ENCODE measurements around the gene RNF43. TPM values are rescaled to one million over a fixed set of nuclear protein-coding genes. Genes with fewer than 3 reads are reported as not detected.

RNF43 gene
- total and polyA plus RNA-seq, 2 of the 13 experiments (the other 11 are each of a cell fraction or from before 2014, with no cell fraction given) = 31.0 to 53.4 TPM

- TF ChIP-seq ZFP62 (CRISPR knock-in tag; IDR thresholded peaks at IDR 0.05) (no peak), ZNF142 (CRISPR knock-in tag; IDR thresholded peaks at IDR 0.05) (no peak), MED8 (CRISPR knock-in tag; IDR thresholded peaks at IDR 0.05; ENCODE audit: insufficient replicate concordance) (no peak), RBM22 (optimal IDR thresholded peaks at IDR 0.05; ENCODE audit: low read length) (peak; percentile 98), ZNF354B (CRISPR knock-in tag; IDR thresholded peaks at IDR 0.05) (no peak), ZXDC (CRISPR knock-in tag; IDR thresholded peaks at IDR 0.05) (no peak), AFF4 (CRISPR knock-in tag; IDR thresholded peaks at IDR 0.05) (peak; percentile 91), HNF4A (CRISPR knock-in tag; IDR thresholded peaks at IDR 0.05) (0 out of 2 replicates have a peak, but pooled peaks have one; percentile 39), TOE1 (CRISPR knock-in tag; IDR thresholded peaks at IDR 0.05) (no peak), ZNF451 (CRISPR knock-in tag; IDR thresholded peaks at IDR 0.05) (no peak), ZNF274 (CRISPR knock-in tag; IDR thresholded peaks at IDR 0.05) (no peak), ZNF841 (CRISPR knock-in tag; IDR thresholded peaks at IDR 0.05; ENCODE audit: borderline replicate concordance) (no peak), RFX3 (CRISPR knock-in tag; IDR thresholded peaks at IDR 0.05) (no peak), ZNF414 (CRISPR knock-in tag; IDR thresholded peaks at IDR 0.05) (no peak), PLRG1 (conservative IDR thresholded peaks at IDR 0.05) (no peak), THAP8 (CRISPR knock-in tag; IDR thresholded peaks at IDR 0.05; ENCODE audit: borderline replicate concordance) (no peak)
Measured at GRCh38 chr17:58415371-58416055, 1.8 kb downstream of the RNF43 start (continued).
